NCI-H345 treated with DMSO at 0.1 percent for 48 hours (cell line): ENCODE data around the gene PYGM.

ENCODE experiments used
- DNase-seq: peaks from one replicate; lab custom pipeline; 2025; ENCODE audit not compliant: unreplicated experiment; lab: John Stamatoyannopoulos, UW

The PYGM gene

GRCh38 chr11:64739871-64740270 lies 19.9 kb downstream of the PYGM start:
- no peak for DNase-seq

- no peak for DNase-seq
Observed at GRCh38 chr11:64736654-64737053, 23.1 kb downstream of the PYGM start.

DNA sequence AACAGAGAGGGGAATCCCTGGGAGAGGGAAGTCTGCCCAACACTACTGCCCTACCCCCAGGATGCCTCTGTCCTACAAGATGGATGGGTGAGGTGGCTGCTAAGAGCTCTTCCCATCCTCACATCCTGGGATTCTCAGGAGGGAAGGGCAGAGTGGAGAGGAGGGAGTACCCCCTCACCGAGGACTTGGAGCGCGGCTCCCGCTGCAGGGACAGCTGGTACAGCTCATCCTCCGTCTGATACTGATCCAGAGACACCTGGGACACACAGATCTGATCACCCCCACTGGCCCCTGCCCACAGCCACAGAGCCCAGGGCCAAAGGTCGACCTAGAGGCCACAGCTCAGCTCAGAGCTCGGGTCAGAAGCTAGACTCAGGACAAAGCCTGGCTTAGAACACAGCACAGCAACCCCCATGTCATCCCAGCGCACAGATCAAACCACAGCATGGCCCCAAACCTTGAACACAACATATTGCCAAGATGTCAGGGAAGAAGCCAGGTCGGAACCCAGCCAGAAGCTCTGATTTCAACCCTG lies 24.0 kb downstream of the PYGM start:
- DNase-seq: no peak

- DNase-seq: no peak
Observed at GRCh38 chr11:64734811-64735724, 24.7 kb downstream of the PYGM start.

GRCh38 chr11:64731601-64732000 lies 28.2 kb downstream of the PYGM start:
- DNase-seq: no peak

DNA sequence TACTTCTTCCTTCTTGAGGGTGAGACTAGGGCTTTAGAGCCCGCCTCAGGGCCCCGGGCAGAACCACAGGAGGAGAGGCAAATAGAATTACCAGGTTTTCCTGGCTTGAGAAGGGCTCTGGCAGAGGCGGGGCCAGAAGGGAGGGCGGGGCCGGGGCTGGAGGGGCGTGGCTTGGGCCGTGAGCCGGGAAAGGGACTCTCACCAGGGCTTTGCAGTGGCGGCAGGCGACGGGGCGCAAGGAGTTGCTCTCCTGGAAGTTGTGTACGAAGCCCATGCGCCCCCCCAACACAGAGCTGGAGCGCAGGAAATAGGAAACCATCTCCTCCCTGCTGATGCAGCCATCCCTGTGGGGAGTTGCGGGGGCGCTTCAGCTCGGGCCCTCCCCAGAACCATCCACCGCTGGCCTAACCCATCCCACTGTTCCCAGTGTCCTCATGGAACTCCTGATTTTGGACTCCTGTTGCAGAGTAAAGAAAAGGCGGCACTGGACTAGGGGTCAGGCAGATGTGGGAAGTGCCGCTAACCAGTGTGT lies 29.9 kb downstream of the PYGM start:
- DNase-seq: no peak

- no peak for DNase-seq
Observed at GRCh38 chr11:64728757-64729365, 30.9 kb downstream of the PYGM start.

DNA sequence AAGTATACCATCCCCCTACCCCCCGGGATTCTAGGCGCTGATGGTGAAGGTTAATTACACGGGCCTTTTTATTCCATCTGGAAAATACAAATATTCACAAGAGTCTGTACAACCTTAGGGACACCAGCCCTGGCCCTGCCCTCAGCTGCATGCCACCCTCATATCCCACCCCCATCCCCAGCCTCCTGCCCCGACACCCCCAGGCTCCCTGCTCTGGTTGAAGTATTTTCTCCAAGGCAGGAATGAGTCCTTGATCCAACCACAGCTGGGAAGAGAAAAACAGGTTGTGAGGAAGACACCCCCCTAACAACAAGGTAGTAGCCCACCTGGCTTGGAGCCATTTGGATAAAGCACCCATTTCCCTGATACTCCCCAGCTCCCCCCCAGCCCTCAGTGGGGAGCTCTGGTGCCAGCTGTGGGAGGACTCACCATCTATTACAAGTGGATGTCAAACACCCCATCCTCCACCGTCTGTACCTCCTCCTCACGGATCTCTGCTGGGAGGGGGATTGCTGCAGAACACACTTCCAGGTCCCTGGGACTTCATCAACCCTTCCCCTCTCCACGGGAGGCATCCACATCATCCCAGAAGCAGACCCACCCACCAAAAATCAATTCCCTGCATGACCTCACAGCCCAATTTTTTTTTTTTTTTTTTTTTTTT lies 32.8 kb downstream of the PYGM start:
- no peak for DNase-seq

DNA sequence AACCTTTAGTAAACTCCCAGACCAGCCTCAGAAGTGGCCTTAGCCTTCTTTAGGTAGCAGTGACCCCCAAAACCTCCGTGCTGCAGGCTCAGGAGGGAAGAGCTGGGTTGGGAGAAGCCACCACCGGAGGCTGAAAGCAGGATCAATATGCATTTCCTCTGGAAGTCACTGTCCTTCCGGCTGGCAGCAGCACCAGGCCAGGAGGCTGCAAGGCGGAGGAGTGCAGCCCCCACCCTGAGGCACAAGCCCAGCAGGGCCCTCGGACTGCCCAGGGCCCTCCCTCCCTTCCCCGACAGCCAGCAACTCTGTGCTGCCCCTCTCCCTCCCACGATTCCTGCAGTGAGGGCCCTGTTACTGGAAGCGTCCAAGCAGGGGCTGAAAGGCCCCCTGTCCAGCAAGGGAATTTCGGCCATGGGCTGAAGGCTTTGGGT lies 33.5 kb downstream of the PYGM start:
- DNase-seq: no peak

GRCh38 chr11:64724863-64725532 lies 34.8 kb downstream of the PYGM start:
- no peak for DNase-seq

DNA sequence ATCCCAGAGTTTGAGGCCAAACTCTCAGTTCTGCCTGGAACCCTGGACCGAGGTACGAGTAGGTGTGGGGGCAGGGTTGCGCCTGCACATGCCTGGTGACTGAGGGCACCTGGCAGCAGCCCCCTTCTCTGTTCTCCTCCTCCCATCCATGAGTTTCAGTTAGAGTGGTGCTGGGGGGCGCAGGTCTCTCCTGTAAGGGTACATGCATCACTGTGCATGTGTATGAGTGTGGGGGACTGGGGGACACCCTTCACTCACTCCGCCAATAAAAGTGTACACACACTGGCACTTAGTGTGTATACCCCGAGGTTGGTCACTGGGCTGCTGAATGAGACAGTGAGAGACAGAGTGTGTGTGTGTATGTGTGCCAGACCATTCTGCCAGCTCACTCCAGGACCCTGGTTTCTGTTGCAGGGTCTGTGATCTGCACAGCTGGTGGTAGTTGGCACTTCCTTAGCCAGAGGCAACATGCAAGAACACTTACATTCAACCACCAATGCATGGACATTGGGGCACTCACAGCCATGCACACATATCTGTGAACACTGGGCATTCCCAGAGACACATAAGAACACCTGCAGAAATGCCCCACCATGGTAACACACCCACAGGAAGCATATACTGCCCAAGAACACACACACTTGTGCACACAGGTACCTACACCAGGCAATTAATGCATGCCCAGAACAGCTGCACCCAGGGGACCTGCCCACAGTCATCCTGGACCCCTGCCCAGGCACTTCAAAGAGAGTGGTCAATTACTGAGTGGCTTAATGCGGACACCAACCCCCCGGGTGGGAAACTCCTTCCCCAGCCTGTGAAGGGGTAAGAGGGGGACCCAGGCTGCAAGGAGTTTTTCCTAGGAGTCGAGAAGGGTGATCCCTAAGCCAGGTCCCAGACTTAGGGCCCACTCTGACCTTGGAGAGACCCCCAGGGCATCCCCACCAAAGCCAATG lies 35.6 kb downstream of the PYGM start:
- no peak for DNase-seq

DNA sequence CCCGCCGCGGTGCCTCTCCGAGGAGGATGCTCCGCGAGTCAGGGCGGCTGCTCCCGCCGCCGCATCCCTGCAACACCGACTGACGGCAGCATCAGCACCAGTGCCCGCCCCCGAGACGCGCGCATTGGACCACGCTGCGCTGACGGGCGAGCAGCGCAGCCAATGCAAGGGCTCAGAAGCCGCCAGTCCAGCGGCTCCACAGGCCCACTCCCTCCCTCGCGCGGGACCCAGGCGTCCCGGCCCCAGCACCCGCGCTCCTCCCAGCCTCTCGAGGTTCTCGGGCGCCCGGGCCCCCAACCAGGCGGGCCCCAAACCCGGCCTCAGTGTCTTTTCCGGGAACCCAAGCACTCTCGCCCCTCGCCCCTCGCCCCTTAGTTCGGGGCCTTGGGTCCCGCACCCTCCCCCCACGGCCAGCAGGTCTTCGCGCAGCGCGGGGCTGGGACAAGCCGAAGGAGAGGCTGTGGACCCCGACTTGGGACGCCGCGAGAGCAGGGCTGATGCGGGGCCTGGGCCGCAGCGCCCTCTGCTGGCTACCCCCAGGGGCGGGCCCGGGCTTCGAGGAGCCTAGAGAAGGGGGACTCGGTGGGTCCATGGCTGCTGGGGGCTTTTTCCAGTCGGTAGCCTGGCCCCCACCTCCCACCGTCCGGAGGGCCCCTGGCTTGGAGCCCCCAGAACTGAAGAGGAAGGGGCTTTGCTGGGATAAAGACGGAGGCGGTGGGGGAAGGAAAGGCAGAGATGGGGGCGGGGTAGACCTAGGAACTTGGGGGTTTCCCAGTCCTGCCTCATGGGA lies 36.5 kb downstream of the PYGM start, which contains the start of gene NRXN2:
NRXN2 (minus strand) TSS at position 81 of the 790 bp plus-strand sequence. CDS start 9,498 bp downstream, outside the sequence.
- DNase-seq: peak; percentile 74

DNA sequence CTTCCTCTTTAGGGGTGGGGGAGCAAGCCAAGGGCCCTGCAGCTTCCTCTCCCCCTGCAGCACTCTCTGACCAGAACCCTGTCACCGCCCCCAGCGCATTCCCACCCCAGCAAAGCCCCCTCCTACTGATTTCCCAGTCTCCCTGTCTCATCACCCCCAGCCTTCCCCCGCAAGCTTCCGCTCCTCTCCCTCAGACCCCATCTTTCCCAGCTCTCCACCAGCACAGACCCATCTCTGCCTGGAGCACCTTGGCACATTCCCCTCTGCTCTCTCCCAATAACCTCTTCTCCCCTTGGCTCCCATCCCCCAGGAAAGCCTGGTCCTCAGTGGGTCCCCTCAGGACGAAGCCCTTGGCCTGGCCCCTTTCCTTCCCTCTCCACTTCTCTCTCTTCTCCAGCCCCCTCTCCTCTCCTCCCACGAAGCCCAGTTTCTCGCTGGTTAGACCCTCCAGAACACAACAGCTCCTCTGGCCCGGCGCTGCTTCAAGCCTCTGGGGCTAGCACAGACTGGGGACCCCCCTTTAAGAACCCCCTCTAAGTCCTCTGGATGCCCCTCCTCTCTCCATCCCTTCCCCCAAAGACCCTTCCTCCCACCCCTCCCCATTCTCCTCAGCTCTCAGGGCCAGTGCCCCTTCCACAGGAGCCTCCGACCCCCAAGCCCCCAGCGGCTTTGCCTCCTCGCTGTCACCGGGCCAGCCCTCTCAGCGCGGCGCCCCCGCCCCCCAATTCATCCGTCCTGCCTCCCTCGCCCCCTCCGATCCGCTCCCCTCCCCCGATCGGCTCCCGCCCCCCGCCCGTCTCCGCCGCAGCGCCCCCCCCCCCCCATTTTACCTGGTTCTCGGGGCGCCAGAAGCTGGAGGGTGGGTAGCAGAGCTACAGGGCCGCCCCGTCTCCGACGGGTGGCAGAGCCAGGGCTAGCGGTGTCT lies 37.4 kb downstream of the PYGM start:
- DNase-seq: no peak

GRCh38 chr11:64721359-64721699 lies 38.4 kb downstream of the PYGM start:
- DNase-seq: no peak

- no peak for DNase-seq
Observed at GRCh38 chr11:64720640-64721358, 39.0 kb downstream of the PYGM start.

DNA sequence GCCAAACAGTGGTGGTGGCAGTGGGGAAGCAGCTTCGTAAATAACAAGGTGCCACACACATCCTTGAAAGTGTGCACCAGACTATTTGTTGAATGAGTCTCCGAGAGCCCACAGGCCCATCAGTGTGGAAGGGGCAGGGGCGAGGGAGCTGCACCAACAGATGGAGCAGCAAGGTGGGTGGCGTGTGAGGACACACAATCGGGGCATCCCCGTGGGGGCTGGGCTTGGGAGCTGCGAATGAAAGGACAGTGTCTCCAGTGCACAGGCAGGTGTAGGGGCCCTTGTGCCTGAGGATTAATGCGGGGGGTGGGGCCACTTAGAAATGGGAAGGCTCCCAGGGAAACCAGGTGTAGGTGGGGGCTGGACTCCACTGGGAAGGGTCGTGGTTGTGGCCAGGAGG lies 39.6 kb downstream of the PYGM start:
- no peak for DNase-seq

DNA sequence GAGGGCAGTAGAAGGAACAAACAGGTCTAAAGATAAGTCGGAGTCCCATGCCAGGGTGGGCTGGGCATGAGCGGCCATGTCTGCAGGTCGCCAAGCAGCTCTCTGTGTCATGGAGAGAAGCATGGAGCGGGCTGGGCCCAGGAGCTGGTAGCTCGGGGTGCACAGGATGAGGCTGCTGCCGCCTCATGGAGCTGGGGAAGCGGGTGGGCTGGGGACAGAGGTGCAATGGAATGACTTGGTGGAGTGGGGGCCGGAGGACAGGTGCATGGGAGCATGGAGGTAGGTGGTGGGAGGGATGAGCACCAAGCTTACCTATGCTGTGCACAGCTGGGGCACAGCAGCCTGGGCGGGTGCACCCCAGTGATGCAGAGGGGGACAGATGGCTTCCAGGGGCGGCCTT lies 40.4 kb downstream of the PYGM start:
- DNase-seq: no peak
